H1 (cell line): ENCODE measurements around the gene MCTS1. TPM values are rescaled to one million over a fixed set of nuclear protein-coding genes. Genes with fewer than 3 reads are reported as not detected.

Experiments used
- CTCF ChIA-PET: fragments of 300-600 bp; sonication (Branson Sonifier 250); formaldehyde crosslinking; loops from one replicate; lab custom pipeline; 2021; ENCODE audit not compliant: partially characterized antibody; lab: Charles Lee
- POLR2A ChIA-PET: fragments of 300-600 bp; sonication (Branson Sonifier 250); formaldehyde crosslinking; loops from one replicate; lab custom pipeline; 2021; ENCODE audit warnings: inconsistent platforms; ENCODE audit not compliant: partially characterized antibody; lab: Charles Lee
- DNase-seq, 2 experiments: peaks; one replicate each; pipeline versions ENCODE4 v3.0.0 to v3.0.0-alpha.2; 2010 to 2022; ENCODE audit warnings: low spot score in 2 of 2, low read depth in 1 of 2, mixed read lengths in 1 of 2
- FAIRE-seq: peaks from 2 replicates; lab custom pipeline; 2011; peaks lifted over from hg19 to GRCh38; lab: Jason Lieb, UNC
- H2AFZ ChIP-seq: 2 replicates; pipeline ENCODE4 v1.8.1; 2012; ENCODE audit warnings: low read length, inconsistent platforms
- H2AK5ac ChIP-seq: 2 replicates; pipeline ENCODE4 v1.6.1; 2013; ENCODE audit warnings: low read depth, low read length
- H2BK120ac ChIP-seq: replicated peaks from 2 replicates; pipeline ENCODE3; 2013; ENCODE audit warnings: low read depth, low read length, inconsistent platforms
- H2BK12ac ChIP-seq: 2 replicates; pipeline ENCODE4 v1.6.1; 2013; ENCODE audit warnings: low read depth, low read length
- H2BK15ac ChIP-seq: 2 replicates; pipeline ENCODE4 v1.6.1; 2013; ENCODE audit warnings: low read length
- H2BK20ac ChIP-seq: 2 replicates; pipeline ENCODE4 v1.6.1; 2013; ENCODE audit warnings: low read length
- H2BK5ac ChIP-seq: 2 replicates; pipeline ENCODE4 v1.6.1; 2013; ENCODE audit warnings: low read depth, low read length
- H3K14ac ChIP-seq: 2 replicates; pipeline ENCODE4 v1.6.1; 2013; ENCODE audit warnings: inconsistent platforms; ENCODE audit not compliant: insufficient read length
- H3K18ac ChIP-seq: 2 replicates; pipeline ENCODE4 v1.6.1; 2013; ENCODE audit warnings: low read length; ENCODE audit errors: extremely low read depth
- H3K23ac ChIP-seq: 2 replicates; pipeline ENCODE4 v1.6.1; 2013; ENCODE audit warnings: inconsistent platforms; ENCODE audit not compliant: insufficient read length
- H3K23me2 ChIP-seq: 2 replicates; pipeline ENCODE4 v1.6.1; 2013; ENCODE audit warnings: low read depth, low read length
- H3K27ac ChIP-seq: 2 replicates; pipeline ENCODE4 v1.6.1; 2011; ENCODE audit warnings: low read depth, low read length, inconsistent platforms
- H3K27me3 ChIP-seq, 4 experiments: replicated peaks in 1 of 4; 1 replicate in 1 of 4; 2 replicates in 3 of 4; pipeline versions ENCODE4 v1.6.1 to v1.8.1; 2011 to 2013; ENCODE audit warnings: low read length in 3 of 4, mild to moderate bottlenecking in 3 of 4, inconsistent platforms in 2 of 4, mixed read lengths in 2 of 4, moderate library complexity in 1 of 4; ENCODE audit not compliant: control insufficient read depth in 3 of 4, insufficient read depth in 3 of 4; ENCODE audit errors: extremely low read depth in 1 of 4
- H3K36me3 ChIP-seq, 4 experiments: 2 replicates each; pipeline versions ENCODE4 v1.6.1 to v1.8.1; 2011 to 2013; ENCODE audit warnings: mild to moderate bottlenecking in 4 of 4, low read length in 3 of 4, moderate library complexity in 2 of 4, control low read depth in 1 of 4, inconsistent platforms in 1 of 4; ENCODE audit not compliant: insufficient read depth in 4 of 4, control insufficient read depth in 2 of 4
- H3K4ac ChIP-seq: replicated peaks from 2 replicates; pipeline ENCODE3; 2013; ENCODE audit warnings: low read length, low read depth, mixed read lengths, inconsistent platforms; ENCODE audit not compliant: insufficient read length
- H3K4me1 ChIP-seq, 4 experiments: replicated peaks in 1 of 4; 1 replicate in 1 of 4; 2 replicates in 3 of 4; pipeline versions ENCODE4 v1.6.1 to v1.8.1; 2011 to 2013; ENCODE audit warnings: low read length in 3 of 4, inconsistent platforms in 2 of 4, mixed read lengths in 1 of 4; ENCODE audit not compliant: insufficient read depth in 4 of 4, control insufficient read depth in 3 of 4
- H3K4me2 ChIP-seq, 2 experiments: 2 replicates each; pipeline versions ENCODE4 v1.6.1 to v1.8.1; 2011 to 2013; ENCODE audit warnings: low read depth in 2 of 2, low read length in 2 of 2, control low read depth in 1 of 2, inconsistent platforms in 1 of 2, mild to moderate bottlenecking in 1 of 2; ENCODE audit not compliant: insufficient read depth in 1 of 2
- H3K4me3 ChIP-seq, 4 experiments: fragments of 200-600, 300-600 bp in 1 of 4; sonication (generic), shearing (Covaris generic), sonication (Bioruptor Twin) in 1 of 4; 2 replicates each; pipeline versions ENCODE4 v1.5.1 to v1.8.1; 2011 to 2016; ENCODE audit warnings: low read length in 4 of 4, low read depth in 3 of 4, control low read depth in 2 of 4, inconsistent platforms in 2 of 4, mild to moderate bottlenecking in 2 of 4, mixed read lengths in 1 of 4, moderate library complexity in 1 of 4; ENCODE audit not compliant: insufficient read depth in 2 of 4; ENCODE audit errors: extremely low read depth in 1 of 4
- H3K56ac ChIP-seq: replicated peaks from 2 replicates; pipeline ENCODE3; 2013; ENCODE audit warnings: low read depth, mild to moderate bottlenecking, mixed read lengths, low read length, inconsistent platforms; ENCODE audit not compliant: insufficient read length
- H3K79me1 ChIP-seq: 2 replicates; pipeline ENCODE4 v1.6.1; 2013; ENCODE audit warnings: low read depth, low read length, control low read depth
- H3K79me2 ChIP-seq, 2 experiments: 2 replicates each; pipeline versions ENCODE4 v1.6.1 to v1.8.1; 2012 to 2013; ENCODE audit warnings: low read length in 2 of 2, mild to moderate bottlenecking in 2 of 2, inconsistent platforms in 1 of 2; ENCODE audit not compliant: insufficient read depth in 2 of 2, control insufficient read depth in 1 of 2
- H3K9ac ChIP-seq, 4 experiments: replicated peaks in 1 of 4; 1 replicate in 1 of 4; 2 replicates in 3 of 4; pipeline versions ENCODE4 v1.6.1 to v1.8.1; 2011 to 2013; ENCODE audit warnings: low read depth in 3 of 4, low read length in 3 of 4, control low read depth in 2 of 4, mild to moderate bottlenecking in 2 of 4, moderate library complexity in 2 of 4, inconsistent platforms in 1 of 4; ENCODE audit errors: extremely low read depth in 1 of 4
- H3K9me3 ChIP-seq, 2 experiments: 2 replicates each; pipeline versions ENCODE4 v1.6.1 to v1.8.1; 2012 to 2013; ENCODE audit warnings: mild to moderate bottlenecking in 2 of 2, moderate library complexity in 2 of 2, control low read depth in 1 of 2, inconsistent platforms in 1 of 2, low read depth in 1 of 2, low read length in 1 of 2, mixed read lengths in 1 of 2; ENCODE audit not compliant: insufficient read depth in 2 of 2
- H4K20me1 ChIP-seq, 2 experiments: replicated peaks in 1 of 2; 2 replicates each; pipeline versions ENCODE3 to v1.8.1; 2011 to 2013; ENCODE audit warnings: inconsistent platforms in 2 of 2, low read length in 2 of 2, mild to moderate bottlenecking in 1 of 2; ENCODE audit not compliant: insufficient read depth in 2 of 2, control insufficient read depth in 1 of 2
- H4K5ac ChIP-seq: 2 replicates; pipeline ENCODE4 v1.6.1; 2013; ENCODE audit warnings: low read length, low read depth, mixed read lengths, inconsistent platforms; ENCODE audit not compliant: insufficient read length
- H4K8ac ChIP-seq: 2 replicates; pipeline ENCODE4 v1.8.0; 2013; ENCODE audit warnings: mild to moderate bottlenecking, moderate library complexity, low read length, inconsistent platforms; ENCODE audit not compliant: insufficient read depth; ENCODE audit errors: extremely low read depth
- H4K91ac ChIP-seq: replicated peaks from 2 replicates; pipeline ENCODE3; 2013; ENCODE audit warnings: low read length, mixed read lengths, inconsistent platforms; ENCODE audit not compliant: insufficient read length
- POU5F1 ChIP-seq: IDR thresholded peaks from 2 replicates; pipeline ENCODE4 v1.6.1; 2011; ENCODE audit warnings: low read depth, mild to moderate bottlenecking, low read length, moderate library complexity
- TBP ChIP-seq: IDR thresholded peaks from 2 replicates; pipeline ENCODE4 v1.6.1; 2011; ENCODE audit warnings: low read depth, low read length, improper control_type of control experiment
- WGBS, 2 experiments: shearing (Covaris generic) in 1 of 2; methylation state at CpG; one replicate each; pipeline versions ENCODE4 v1.1.6 to v1.1.7; 2013 to 2015; ENCODE audit warnings: low lambda C conversion rate in 2 of 2, mixed read lengths in 2 of 2, inconsistent platforms in 1 of 2, low coverage in 1 of 2, missing lambda C conversion rate in 1 of 2; ENCODE audit not compliant: insufficient replicate concordance in 2 of 2, insufficient coverage in 1 of 2, insufficient read length in 1 of 2; ENCODE audit errors: extremely low coverage in 1 of 2, missing lambda C conversion rate in 1 of 2; 5-methylcytosine and 5-hydroxymethylcytosine counted together
- polyA plus RNA-seq, 7 experiments: library from polyadenylated mRNA; depleted of rRNA in 3 of 7; stranded (reverse) in 5 of 7; unstranded in 2 of 7; fragments of >200 nt in 5 of 7; fragments of 200-250 nt in 2 of 7; gene quantifications; 1 replicate in 5 of 7; 2 replicates in 1 of 7; 4 replicates in 1 of 7; pipeline versions ENCODE4 v1.2.1 to v1.2.3, GENCODE V29; 2011 to 2013; ENCODE audit warnings: missing spikeins in 2 of 7, mixed read lengths in 2 of 7
- total RNA-seq: library from RNA; stranded (reverse); fragmentation: NEBNext Ultra II Directional; extraction: Animal tissue kit (Norgen Biotek cat#: 25700); gene quantifications from 2 replicates; pipeline ENCODE4 v1.2.1, GENCODE V29; 2021

MCTS1 gene
- total and polyA plus RNA-seq, 2 of the 8 experiments (the other 6 are each of a cell fraction or from before 2014, with no cell fraction given) = 19.2 to 31.6 TPM

GRCh38 chrX:120561634-120562568, 42.0 kb upstream of the MCTS1 start:
- WGBS, 2 experiments = 18% methylated on average over 8 of the region's 12 CpGs; no CpG with 5 or more reads in 1 of the 2 experiments
- no peak for FAIRE-seq
- CTCF ChIA-PET = interaction anchor here (1.1 kb wide), 1 partner anchor 76 kb away, joined by 3 read pairs; no protein-coding TSS in a partner anchor

More at GRCh38 chrX:120561634-120562568, 42.0 kb upstream of the MCTS1 start:
- TF ChIP-seq POU5F1 = no peak
- TF ChIP-seq TBP = peak; percentile 6; the same call in 1 of the 2 replicates
- TF ChIP-seq, all 59 proteins: peak for 1
- peak overlapping the region; percentile 67 to 96 for H3K4me2 ChIP-seq
- no peaks in the 10 kb centered on the region for H3K9me3 ChIP-seq
- H3K18ac ChIP-seq = no peak overlapping the region
- no peak overlapping the region for H2BK12ac ChIP-seq
- no peak overlapping the region for H2BK20ac ChIP-seq
- H3K79me2 ChIP-seq = peaks cover 0 to 25% of the 10 kb centered on the region in 2 experiments; a peak in 2 of 4 replicates
- H4K5ac ChIP-seq = no peak overlapping the region
- H3K9ac ChIP-seq = peak overlapping the region in 3 of 4 experiments; percentile 24 to 66 (median 51); a peak in 6 of 7 replicates
- H3K27me3 ChIP-seq = no peaks in the 10 kb centered on the region
- POLR2A ChIA-PET = interaction anchor here (0.6 to 2.3 kb wide), 5 partner anchors 13 to 1299 kb away, joined by 3 to 10 read pairs (median 3); partner anchors contain the start of gene MCTS1
- H2BK5ac ChIP-seq = 0 out of 2 replicates have a peak overlapping the region, but pooled peaks have one; percentile 35
- no peak overlapping the region for H2BK120ac ChIP-seq
- peak overlapping the region; percentile 37 to 95 (median 62) for H3K4me3 ChIP-seq
- peak overlapping the region; percentile 29 for H3K4ac ChIP-seq
- H4K20me1 ChIP-seq = no peaks in the 10 kb centered on the region
- H3K14ac ChIP-seq = no peak overlapping the region
- H3K56ac ChIP-seq = no peak overlapping the region
- no peaks in the 10 kb centered on the region; a peak in 2 of 7 replicates for H3K4me1 ChIP-seq
- H3K23ac ChIP-seq = no peak overlapping the region
- no peak overlapping the region for H2AK5ac ChIP-seq
- peak overlapping the region; percentile 73; the same call in 1 of the 2 replicates for H3K27ac ChIP-seq
- no peaks in the 10 kb centered on the region for H3K79me1 ChIP-seq
- peaks cover 6% of the 10 kb centered on the region; the same call in 1 of the 2 replicates for H3K23me2 ChIP-seq
- no peak for DNase-seq
- no peak overlapping the region for H4K8ac ChIP-seq
- no peak overlapping the region for H4K91ac ChIP-seq
- no peak overlapping the region for H2BK15ac ChIP-seq
- peak overlapping the region; percentile 53; the same call in 1 of the 2 replicates for H2AFZ ChIP-seq
- H3K36me3 ChIP-seq = peaks cover 0 to 9% (median 0%) of the 10 kb centered on the region in 4 experiments; a peak in 1 of 8 replicates
